Transverse colon (tissue), 4 donors: Measurements from ENCODE around the gene TMSB4X. TPM values are rescaled to one million over a fixed set of nuclear protein-coding genes. Genes with fewer than 3 reads are reported as not detected.

Experiments used
- DNase-seq: peaks from one replicate; pipeline ENCODE4 v3.0.0-alpha.2; 2019
- H3K27ac ChIP-seq, 4 donors: fragments of 200-600 bp; sonication (generic); 2 replicates each; pipeline ENCODE4 v1.5.1; 2016 to 2018; ENCODE audit warnings: inconsistent platforms in 4 of 4
- H3K27me3 ChIP-seq: fragments of 200-600 bp; sonication (generic); 2 replicates; pipeline ENCODE4 v1.5.1; 2017; ENCODE audit warnings: inconsistent platforms
- H3K36me3 ChIP-seq, 4 donors: fragments of 200-600 bp; sonication (generic); 2 replicates each; pipeline ENCODE4 v1.5.1; 2017 to 2019; ENCODE audit warnings: inconsistent platforms in 4 of 4
- H3K4me1 ChIP-seq, 4 donors: fragments of 200-600 bp; sonication (generic); 2 replicates each; pipeline ENCODE4 v1.5.1; 2017 to 2020; ENCODE audit warnings: inconsistent platforms in 4 of 4
- H3K4me3 ChIP-seq, 4 donors: fragments of 200-600 bp; sonication (generic); 1 replicate in 1 of 4; 2 replicates in 3 of 4; pipeline versions ENCODE4 v1.5.1 to v1.6.1; 2017 to 2019; ENCODE audit warnings: inconsistent platforms in 4 of 4
- H3K9me3 ChIP-seq, 2 donors: fragments of 200-600 bp; sonication (generic); 2 replicates each; pipeline ENCODE4 v1.5.1; 2017 to 2019; ENCODE audit warnings: inconsistent platforms in 2 of 2
- EP300 ChIP-seq: sonication (generic); formaldehyde crosslinking; IDR thresholded peaks from one replicate; pipeline ENCODE4 v1.6.1; 2017; ENCODE audit warnings: antibody characterized with exemption, low read depth
- POLR2A ChIP-seq: fragments of 450-650 bp; IDR thresholded peaks from one replicate; pipeline ENCODE4 v1.6.1; 2016; ENCODE audit warnings: antibody characterized with exemption, mild to moderate bottlenecking, moderate library complexity
- POLR2AphosphoS5 ChIP-seq, 3 donors: sonication (generic); formaldehyde crosslinking; IDR thresholded peaks; one replicate each; pipeline ENCODE4 v1.6.1; 2016; ENCODE audit warnings: antibody characterized with exemption in 3 of 3
- WGBS, 2 donors: methylation state at CpG; one replicate each; pipeline ENCODE4 v1.1.5; 2018; ENCODE audit warnings: low coverage in 1 of 2; 5-methylcytosine and 5-hydroxymethylcytosine counted together
- in situ Hi-C, 4 donors: fragments of 200-750 bp; cut with MboI; loops; one replicate each; pipeline versions ENCODE4 v1.15.0 to v1.15.1; 2017; ENCODE audit warnings: low sequenced_read_pairs in 3 of 4, low pct_ligation_motif_present in 1 of 4, low pct_unique_long_range_greater_than_20kb in 1 of 4
- intact Hi-C: fragments of 100-400 bp; cut with DNase I; formaldehyde crosslinking; loops from one replicate; pipeline ENCODE4 v1.15.1; 2023; ENCODE audit warnings: low total_unique reads
- total RNA-seq, 4 donors: library from RNA; depleted of rRNA; stranded (reverse); fragments of >200 nt; gene quantifications; one replicate each; pipeline ENCODE4 v1.1.0, GENCODE V29; 2016
- TF ChIP-seq, protein P1 (sequence below), 5 experiments: fragments of 200-600 bp in 3 of 5; fragments of 450-650 bp in 2 of 5; sonication (generic) in 3 of 5; IDR thresholded peaks; 1 replicate in 2 of 5; 2 replicates in 3 of 5; pipeline ENCODE4 v1.5.1; 2016 to 2017; ENCODE audit warnings: antibody characterized with exemption in 5 of 5, inconsistent platforms in 3 of 5, mild to moderate bottlenecking in 2 of 5, moderate library complexity in 1 of 5

The TMSB4X gene
- total RNA-seq, 4 donors from 2014 or later, result 680 to 4,578 (median 2,996) TPM

DNA sequence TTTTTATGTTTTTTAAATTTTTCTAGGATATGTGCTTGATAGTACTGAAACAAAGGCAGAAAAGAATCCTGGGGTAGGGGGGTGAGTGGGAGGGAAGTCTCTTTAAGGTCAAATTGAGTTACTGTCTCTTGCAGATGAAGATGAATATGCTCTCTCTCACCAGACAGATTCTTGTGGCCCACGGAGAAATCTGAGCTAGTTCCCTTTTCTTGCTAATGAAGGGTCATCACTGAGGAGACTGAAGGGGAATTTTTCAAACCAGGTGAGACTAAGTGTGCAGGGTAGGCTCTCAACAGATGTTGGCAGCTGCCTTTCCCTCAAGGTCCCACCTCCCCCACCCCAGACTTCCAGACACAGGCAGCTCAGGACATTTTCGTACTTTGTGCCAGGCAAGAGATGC is 48.0 kb downstream of the TMSB4X start:
- Histone ChIP-seq H3K27ac (peak overlapping the region in 1 of 4 donors; percentile 64), H3K4me3 (no peak overlapping the region), H3K4me1 (peaks cover 0 to 20% (median 2%) of the 10 kb centered on the region in 4 donors), H3K36me3 (no peaks in the 10 kb centered on the region), H3K27me3 (no peaks in the 10 kb centered on the region), H3K9me3 (no peaks in the 10 kb centered on the region)
- 50% methylated on average over 2 of the region's 2 CpGs; no CpG with 5 or more reads in 1 of the 2 donors for WGBS, 2 donors
- DNase-seq, result no peak
- TF ChIP-seq POLR2AphosphoS5 (IDR thresholded peaks at IDR 0.05) (no peak), EP300 (no peak), POLR2A (no peak)
- TF ChIP-seq, protein P1, sequence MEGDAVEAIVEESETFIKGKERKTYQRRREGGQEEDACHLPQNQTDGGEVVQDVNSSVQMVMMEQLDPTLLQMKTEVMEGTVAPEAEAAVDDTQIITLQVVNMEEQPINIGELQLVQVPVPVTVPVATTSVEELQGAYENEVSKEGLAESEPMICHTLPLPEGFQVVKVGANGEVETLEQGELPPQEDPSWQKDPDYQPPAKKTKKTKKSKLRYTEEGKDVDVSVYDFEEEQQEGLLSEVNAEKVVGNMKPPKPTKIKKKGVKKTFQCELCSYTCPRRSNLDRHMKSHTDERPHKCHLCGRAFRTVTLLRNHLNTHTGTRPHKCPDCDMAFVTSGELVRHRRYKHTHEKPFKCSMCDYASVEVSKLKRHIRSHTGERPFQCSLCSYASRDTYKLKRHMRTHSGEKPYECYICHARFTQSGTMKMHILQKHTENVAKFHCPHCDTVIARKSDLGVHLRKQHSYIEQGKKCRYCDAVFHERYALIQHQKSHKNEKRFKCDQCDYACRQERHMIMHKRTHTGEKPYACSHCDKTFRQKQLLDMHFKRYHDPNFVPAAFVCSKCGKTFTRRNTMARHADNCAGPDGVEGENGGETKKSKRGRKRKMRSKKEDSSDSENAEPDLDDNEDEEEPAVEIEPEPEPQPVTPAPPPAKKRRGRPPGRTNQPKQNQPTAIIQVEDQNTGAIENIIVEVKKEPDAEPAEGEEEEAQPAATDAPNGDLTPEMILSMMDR (IDR thresholded peaks at IDR 0.05), result no peak
- intact Hi-C loops (no loop called here), in situ Hi-C loops (no loop called here)

DNA sequence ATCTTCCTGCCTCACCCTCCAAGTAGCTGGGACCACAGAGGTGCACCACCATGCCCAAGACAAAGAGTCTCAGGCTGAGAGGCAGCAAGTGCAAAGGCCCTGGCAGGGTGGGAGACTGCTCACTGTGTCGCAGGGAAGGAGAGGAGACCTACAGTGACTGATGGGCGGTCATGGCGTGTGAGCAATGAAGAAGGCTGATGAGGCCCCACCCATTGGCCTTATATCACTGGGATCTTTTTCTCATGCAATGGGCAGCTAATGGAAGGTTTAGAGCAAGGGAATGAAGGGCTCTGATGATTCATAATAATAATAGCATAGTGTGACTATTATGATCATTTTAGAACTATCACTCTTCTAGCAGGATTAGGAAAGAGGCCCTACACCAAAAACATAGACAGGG is 48.7 kb downstream of the TMSB4X start:
- H3K4me3 ChIP-seq, result no peak overlapping the region
- H3K27me3 ChIP-seq, result no peaks in the 10 kb centered on the region
- H3K4me1 ChIP-seq, result peaks cover 0 to 26% (median 3%) of the 10 kb centered on the region in 4 donors
- in situ Hi-C loops, result no loop called here
- H3K36me3 ChIP-seq, result no peaks in the 10 kb centered on the region
- intact Hi-C loops, result no loop called here
- no peaks in the 10 kb centered on the region for H3K9me3 ChIP-seq
- no peak for TF ChIP-seq POLR2AphosphoS5 (IDR thresholded peaks at IDR 0.05)
- no peak for DNase-seq
- 87% methylated on average over 3 of the region's 3 CpGs; no CpG with 5 or more reads in 1 of the 2 donors for WGBS, 2 donors
- H3K27ac ChIP-seq, result peak overlapping the region; percentile 61 to 65 (median 64)

DNA sequence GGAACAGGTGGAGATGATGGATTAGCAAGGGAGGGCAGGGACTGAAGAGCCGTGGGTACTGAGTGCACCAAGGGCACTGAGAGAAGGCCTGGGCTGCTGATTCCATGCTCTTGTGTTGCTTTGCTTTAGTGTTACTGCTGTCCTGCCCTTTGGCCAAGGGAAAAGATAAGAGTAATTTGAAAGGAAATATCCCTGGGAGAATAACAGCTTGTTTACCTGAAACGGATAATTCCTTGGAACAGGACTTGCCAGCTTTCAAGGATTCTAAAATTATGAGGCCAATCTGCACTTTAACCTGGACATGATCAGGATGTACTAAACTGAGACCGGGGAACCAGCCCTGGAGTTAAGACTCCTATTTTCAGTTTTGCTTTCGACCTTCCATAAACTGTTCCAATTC is 49.1 kb downstream of the TMSB4X start:
- DNase-seq, result no peak
- Histone ChIP-seq H3K9me3 (no peaks in the 10 kb centered on the region), H3K36me3 (no peaks in the 10 kb centered on the region), H3K27ac (peak overlapping the region; percentile 61 to 65 (median 64)), H3K4me3 (no peak overlapping the region), H3K27me3 (no peaks in the 10 kb centered on the region), H3K4me1 (peaks cover 3 to 30% (median 5%) of the 10 kb centered on the region in 4 donors)
- TF ChIP-seq POLR2AphosphoS5 (IDR thresholded peaks at IDR 0.05) (peak in 1 of 3 donors; percentile 15), EP300 (no peak), POLR2A (no peak)
- TF ChIP-seq, protein P1 (IDR thresholded peaks at IDR 0.05), result no peak
- in situ Hi-C loops (no loop called here), intact Hi-C loops (no loop called here)
- WGBS, 2 donors, result 44% methylated on average over 4 of the region's 4 CpGs; no CpG with 5 or more reads in 1 of the 2 donors

DNA sequence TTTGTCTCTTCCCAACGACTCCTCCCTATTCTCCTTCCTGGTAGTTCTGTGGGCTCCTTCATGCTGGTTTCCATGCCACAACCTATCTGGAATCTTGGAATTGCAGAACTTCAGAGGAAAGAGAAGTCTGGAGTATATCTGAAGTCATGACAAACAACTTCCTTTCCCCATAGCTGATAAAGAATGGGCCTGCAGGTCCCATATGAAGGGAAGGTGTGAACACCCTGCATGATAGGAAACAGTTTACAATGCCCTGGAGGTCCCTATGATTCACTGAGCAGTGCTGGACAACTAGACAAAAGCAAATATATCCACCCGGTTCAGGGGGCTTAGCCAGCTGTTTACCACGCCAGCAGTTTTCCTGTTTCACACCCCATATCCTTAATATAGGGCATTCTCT is 50.1 kb downstream of the TMSB4X start:
- TF ChIP-seq POLR2A (no peak), EP300 (no peak), POLR2AphosphoS5 (IDR thresholded peaks at IDR 0.05) (no peak)
- peaks cover 5 to 40% (median 8%) of the 10 kb centered on the region in 4 donors for H3K4me1 ChIP-seq
- H3K27ac ChIP-seq, result peak overlapping the region in 3 of 4 donors; percentile 6 to 64 (median 58)
- H3K9me3 ChIP-seq, result no peaks in the 10 kb centered on the region
- WGBS, 2 donors, result 72 to 80% methylated on average over 1 to 3 of the region's 3 CpGs
- no peaks in the 10 kb centered on the region for H3K36me3 ChIP-seq
- no peaks in the 10 kb centered on the region for H3K27me3 ChIP-seq
- intact Hi-C loops, result no loop called here
- DNase-seq, result no peak
- in situ Hi-C loops, result no loop called here
- no peak overlapping the region for H3K4me3 ChIP-seq

Other genes with a start within 250 kb of the TMSB4X start
- gene PRPS2, start 183.7 kb upstream of the TMSB4X start, total RNA-seq, result 10 to 100 TPM; 24.3 to 67.5 (median 32.5) TPM
- under 1 TPM in 3 of 4 donors, not detected in 1; 0.27 to 0.95 (median 0.75) TPM for gene TLR7, start 108.0 kb upstream of the TMSB4X start, total RNA-seq
- 1 to 10 TPM in 1 of 4 donors, under 1 TPM in 2, not detected in 1; 0.37 to 1.3 (median 0.82) TPM for gene TLR8, start 68.5 kb upstream of the TMSB4X start, total RNA-seq
- gene FAM9C, start 69.5 kb downstream of the TMSB4X start, total RNA-seq, result under 1 TPM in 2 of 4 donors, not detected in 2; 0.14 to 0.64 TPM